ENCODE results near the gene SLC45A2.

GRCh38 chr5:34017254-34017653 lies 32.8 kb upstream of the SLC45A2 start:
- TF ChIP-seq POLR2A (IDR thresholded peaks at IDR 0.05) = no peak
- TF ChIP-seq CTCF (IDR thresholded peaks at IDR 0.05 in 8 of 11, conservative IDR thresholded peaks at IDR 0.05 in 3 of 11) = no peak
